IMR-90 (cell line): ENCODE data around the gene BCL6. TPM values are rescaled to one million over a fixed set of nuclear protein-coding genes. Genes with fewer than 3 reads are reported as not detected.

ENCODE experiments used
- ATAC-seq: fragments of 200-7000 bp; cut with Tn5 transposase; 2 replicates; pipeline ENCODE4 v1.9.1; 2020; ENCODE audit warnings: low read depth, mild to moderate bottlenecking, moderate library complexity
- BruUV-seq: library from RNA; stranded (reverse); fragments of 400-500 nt; replicated peaks from 2 replicates; lab custom pipeline; 2021; lab: Mats Ljungman, UMichigan
- CTCF ChIA-PET: fragments of 300-600 bp; formaldehyde crosslinking; extraction: SDS; loops from one replicate; lab custom pipeline; 2021; ENCODE audit warnings: antibody characterized with exemption; lab: Yijun Ruan, JAX
- POLR2A ChIA-PET: fragments of 300-600 bp; sonication (Branson Sonifier 250); formaldehyde crosslinking; loops from one replicate; lab custom pipeline; 2022; ENCODE audit warnings: antibody characterized with exemption; ENCODE audit not compliant: unreplicated experiment; lab: Charles Lee
- DNase-seq: peaks from one replicate; pipeline ENCODE4 v3.0.0; 2013
- H2AFZ ChIP-seq: replicated peaks from 2 replicates; pipeline ENCODE3; 2013; ENCODE audit warnings: low read length, mild to moderate bottlenecking; ENCODE audit not compliant: poor library complexity
- H2AK5ac ChIP-seq: 2 replicates; pipeline ENCODE4 v1.6.1; 2013; ENCODE audit warnings: low read depth, low read length, inconsistent platforms
- H2AK9ac ChIP-seq: replicated peaks from 2 replicates; pipeline ENCODE3; 2013; ENCODE audit warnings: mild to moderate bottlenecking, low read depth, low read length, moderate library complexity; ENCODE audit not compliant: poor library complexity
- H2BK120ac ChIP-seq: 2 replicates; pipeline ENCODE4 v1.6.1; 2013; ENCODE audit warnings: low read depth, low read length, inconsistent platforms
- H2BK15ac ChIP-seq: 3 replicates; pipeline ENCODE4 v1.6.1; 2013; ENCODE audit warnings: low read depth, low read length, inconsistent platforms
- H2BK20ac ChIP-seq: 2 replicates; pipeline ENCODE4 v1.6.1; 2013; ENCODE audit warnings: low read depth, mild to moderate bottlenecking, inconsistent platforms, low read length, moderate library complexity
- H2BK5ac ChIP-seq: 2 replicates; pipeline ENCODE4 v1.6.1; 2013; ENCODE audit warnings: mild to moderate bottlenecking, low read depth, low read length, inconsistent platforms; ENCODE audit not compliant: poor library complexity, severe bottlenecking
- H3K14ac ChIP-seq: replicated peaks from 2 replicates; pipeline ENCODE4 v1.6.1; 2013; ENCODE audit warnings: low read depth, low read length, inconsistent platforms
- H3K18ac ChIP-seq: 2 replicates; pipeline ENCODE4 v1.6.1; 2013; ENCODE audit warnings: low read depth, low read length, control low read depth
- H3K23ac ChIP-seq: 2 replicates; pipeline ENCODE4 v1.6.1; 2013; ENCODE audit warnings: low read depth, low read length, inconsistent platforms
- H3K27ac ChIP-seq: 2 replicates; pipeline ENCODE4 v1.5.1; 2013; ENCODE audit warnings: mild to moderate bottlenecking, control low read depth, low read length; ENCODE audit not compliant: insufficient read depth
- H3K27me3 ChIP-seq: 2 replicates; pipeline ENCODE4 v1.6.1; 2013; ENCODE audit warnings: low read length; ENCODE audit not compliant: control insufficient read depth, insufficient read depth
- H3K36me3 ChIP-seq: 2 replicates; pipeline ENCODE4 v1.6.1; 2013; ENCODE audit warnings: low read length, mixed read lengths; ENCODE audit not compliant: control insufficient read depth, insufficient read depth
- H3K4ac ChIP-seq: 2 replicates; pipeline ENCODE4 v1.6.1; 2013; ENCODE audit warnings: low read depth, low read length, inconsistent platforms
- H3K4me1 ChIP-seq: 2 replicates; pipeline ENCODE4 v1.6.1; 2013; ENCODE audit warnings: low read length, mixed read lengths; ENCODE audit not compliant: control insufficient read depth, insufficient read depth
- H3K4me2 ChIP-seq: 2 replicates; pipeline ENCODE4 v1.6.1; 2013; ENCODE audit warnings: low read depth, mild to moderate bottlenecking, control low read depth, low read length, moderate library complexity
- H3K4me3 ChIP-seq: 2 replicates; pipeline ENCODE4 v1.5.1; 2013; ENCODE audit warnings: low read depth, mild to moderate bottlenecking, control low read depth, low read length, moderate library complexity; ENCODE audit not compliant: insufficient read depth
- H3K56ac ChIP-seq: 2 replicates; pipeline ENCODE4 v1.6.1; 2013; ENCODE audit warnings: low read length, inconsistent platforms; ENCODE audit not compliant: insufficient read depth; ENCODE audit errors: extremely low read depth
- H3K79me1 ChIP-seq, 2 experiments: 2 replicates each; pipeline ENCODE4 v1.6.1; 2013; ENCODE audit warnings: low read length in 2 of 2, inconsistent platforms in 1 of 2, low read depth in 1 of 2
- H3K9ac ChIP-seq: 2 replicates; pipeline ENCODE4 v1.6.1; 2013; ENCODE audit warnings: low read depth, low read length, control low read depth
- H3K9me1 ChIP-seq: 2 replicates; pipeline ENCODE4 v1.6.1; 2013; ENCODE audit warnings: low read length, inconsistent platforms; ENCODE audit not compliant: insufficient read depth
- H3K9me3 ChIP-seq: 2 replicates; pipeline ENCODE4 v1.6.1; 2013; ENCODE audit warnings: low read length; ENCODE audit not compliant: control insufficient read depth, insufficient read depth
- H4K20me1 ChIP-seq: 2 replicates; pipeline ENCODE4 v1.6.1; 2013; ENCODE audit warnings: low read length, inconsistent platforms; ENCODE audit not compliant: insufficient read depth
- H4K5ac ChIP-seq: 2 replicates; pipeline ENCODE4 v1.6.1; 2013; ENCODE audit warnings: mild to moderate bottlenecking, low read depth, low read length, control low read depth
- H4K8ac ChIP-seq, 2 experiments: 2 replicates each; pipeline ENCODE4 v1.6.1; 2013; ENCODE audit warnings: low read depth in 2 of 2, low read length in 2 of 2, control low read depth in 1 of 2, inconsistent platforms in 1 of 2
- H4K91ac ChIP-seq: 2 replicates; pipeline ENCODE4 v1.6.1; 2013; ENCODE audit warnings: low read depth, low read length, inconsistent platforms; ENCODE audit not compliant: insufficient read depth
- BHLHE40 ChIP-seq: fragments of 150-350 bp; IDR thresholded peaks from 2 replicates; pipeline ENCODE4 v1.6.1; 2016; ENCODE audit warnings: mild to moderate bottlenecking, low read depth, low read length
- MXI1 ChIP-seq: IDR thresholded peaks from 2 replicates; pipeline ENCODE4 v1.6.1; 2012; ENCODE audit warnings: low read depth, mild to moderate bottlenecking, low read length, moderate library complexity, borderline replicate concordance
- NFE2L2 ChIP-seq: fragments of 150-350 bp; IDR thresholded peaks from 2 replicates; pipeline ENCODE4 v1.6.1; 2016; ENCODE audit warnings: low read depth, mild to moderate bottlenecking, low read length
- POLR2A ChIP-seq: IDR thresholded peaks from 2 replicates; pipeline ENCODE4 v1.6.1; 2012; ENCODE audit warnings: mild to moderate bottlenecking, low read depth, low read length
- RAD21 ChIP-seq: IDR thresholded peaks from 2 replicates; pipeline ENCODE4 v1.6.1; 2012; ENCODE audit warnings: low read length, improper control_type of control experiment
- RCOR1 ChIP-seq: IDR thresholded peaks from 2 replicates; pipeline ENCODE4 v1.6.1; 2012; ENCODE audit warnings: mild to moderate bottlenecking, low read length, improper control_type of control experiment; ENCODE audit not compliant: insufficient replicate concordance
- SMC3 ChIP-seq: fragments of 150-350 bp; IDR thresholded peaks from 2 replicates; pipeline ENCODE4 v1.6.1; 2016; ENCODE audit warnings: low read depth, mild to moderate bottlenecking, antibody characterized with exemption, low read length, moderate library complexity
- WGBS, 2 experiments: methylation state at CpG; one replicate each; pipeline versions ENCODE4 v1.1.5 to v1.1.7; 2013; ENCODE audit warnings: missing lambda C conversion rate in 2 of 2; ENCODE audit not compliant: insufficient read length in 1 of 2; ENCODE audit errors: extremely low coverage in 2 of 2; 5-methylcytosine and 5-hydroxymethylcytosine counted together
- dilution Hi-C: fragments of 300-500 bp; cut with HindIII; formaldehyde crosslinking; loops from one replicate; pipeline ENCODE4 v1.14.3; 2018; ENCODE audit warnings: low sequenced_read_pairs; ENCODE audit not compliant: unreplicated experiment
- in situ Hi-C: fragments of 300-500 bp; cut with MboI; formaldehyde crosslinking; loops from 3 replicates; pipeline ENCODE4 v1.14.3; 2019; ENCODE audit warnings: low sequenced_read_pairs, inconsistent platforms, mixed read lengths
- intact Hi-C: fragments of 100-400 bp; cut with micrococcal nuclease; formaldehyde crosslinking; loops from 2 replicates; pipeline ENCODE4 v1.10.0; 2022
- polyA plus RNA-seq, 3 experiments: library from polyadenylated mRNA; depleted of rRNA; stranded (reverse); fragments of >200 nt; gene quantifications; 2 replicates each; pipeline ENCODE4 v1.2.3, GENCODE V29; 2012; ENCODE audit warnings: low replicate concordance in 1 of 3
- total RNA-seq: library from RNA; depleted of rRNA; stranded (reverse); fragments of >200 nt; gene quantifications from 2 replicates; pipeline ENCODE4 v1.2.3, GENCODE V29; 2012
- TF ChIP-seq, protein P1 (sequence below): conservative IDR thresholded peaks from 2 replicates; pipeline ENCODE4 v1.5.1; 2012; ENCODE audit warnings: mild to moderate bottlenecking, low read depth, low read length, improper control_type of control experiment
- TF ChIP-seq, protein P2 (sequence below): fragments of 150-350 bp; IDR thresholded peaks from 2 replicates; pipeline ENCODE4 v1.6.1; 2017; ENCODE audit warnings: mild to moderate bottlenecking, antibody characterized with exemption, low read length, low read depth
- TF ChIP-seq, protein P3 (sequence below): fragments of 150-350 bp; IDR thresholded peaks from 2 replicates; pipeline ENCODE4 v1.6.1; 2016; ENCODE audit warnings: low read depth, mild to moderate bottlenecking, low read length, moderate library complexity, borderline replicate concordance

Gene BCL6
- total and polyA plus RNA-seq, 2 of the 4 experiments (the other 2 are of a cell fraction): 19.7 to 22.6 TPM

DNA sequence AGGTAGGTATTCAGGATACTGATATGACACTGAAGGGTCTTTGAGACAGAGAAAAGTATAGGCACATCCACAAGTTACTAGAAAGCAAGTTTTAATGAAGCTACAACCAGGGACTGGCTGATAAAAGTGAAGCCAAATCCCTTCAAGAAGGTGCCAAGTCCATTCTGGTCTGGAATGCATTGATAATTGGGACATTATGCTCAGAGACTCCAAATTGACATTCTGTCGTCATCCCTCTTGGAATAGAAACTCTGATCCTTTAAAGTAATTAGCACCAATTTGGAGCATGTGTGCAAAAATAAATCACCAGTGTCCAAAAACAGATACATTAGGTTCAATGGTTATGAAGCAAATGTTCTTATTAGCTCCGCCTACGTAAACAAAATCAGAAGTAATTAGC, 47.3 kb upstream of the BCL6 start:
- H2AFZ ChIP-seq: no peak overlapping the region
- no peak overlapping the region for H2AK5ac ChIP-seq
- no peak overlapping the region for H2BK20ac ChIP-seq
- ChIA-PET POLR2A (no interaction called here), CTCF (no interaction called here)
- no peak overlapping the region for H4K8ac ChIP-seq
- H3K36me3 ChIP-seq: no peaks in the 10 kb centered on the region
- no peaks in the 10 kb centered on the region for H3K9me3 ChIP-seq
- no peak overlapping the region for H3K27ac ChIP-seq
- no peak for TF ChIP-seq MXI1
- TF ChIP-seq BHLHE40: no peak
- TF ChIP-seq, protein P1, sequence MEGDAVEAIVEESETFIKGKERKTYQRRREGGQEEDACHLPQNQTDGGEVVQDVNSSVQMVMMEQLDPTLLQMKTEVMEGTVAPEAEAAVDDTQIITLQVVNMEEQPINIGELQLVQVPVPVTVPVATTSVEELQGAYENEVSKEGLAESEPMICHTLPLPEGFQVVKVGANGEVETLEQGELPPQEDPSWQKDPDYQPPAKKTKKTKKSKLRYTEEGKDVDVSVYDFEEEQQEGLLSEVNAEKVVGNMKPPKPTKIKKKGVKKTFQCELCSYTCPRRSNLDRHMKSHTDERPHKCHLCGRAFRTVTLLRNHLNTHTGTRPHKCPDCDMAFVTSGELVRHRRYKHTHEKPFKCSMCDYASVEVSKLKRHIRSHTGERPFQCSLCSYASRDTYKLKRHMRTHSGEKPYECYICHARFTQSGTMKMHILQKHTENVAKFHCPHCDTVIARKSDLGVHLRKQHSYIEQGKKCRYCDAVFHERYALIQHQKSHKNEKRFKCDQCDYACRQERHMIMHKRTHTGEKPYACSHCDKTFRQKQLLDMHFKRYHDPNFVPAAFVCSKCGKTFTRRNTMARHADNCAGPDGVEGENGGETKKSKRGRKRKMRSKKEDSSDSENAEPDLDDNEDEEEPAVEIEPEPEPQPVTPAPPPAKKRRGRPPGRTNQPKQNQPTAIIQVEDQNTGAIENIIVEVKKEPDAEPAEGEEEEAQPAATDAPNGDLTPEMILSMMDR: no peak
- TF ChIP-seq RAD21: no peak
- TF ChIP-seq, protein P2, sequence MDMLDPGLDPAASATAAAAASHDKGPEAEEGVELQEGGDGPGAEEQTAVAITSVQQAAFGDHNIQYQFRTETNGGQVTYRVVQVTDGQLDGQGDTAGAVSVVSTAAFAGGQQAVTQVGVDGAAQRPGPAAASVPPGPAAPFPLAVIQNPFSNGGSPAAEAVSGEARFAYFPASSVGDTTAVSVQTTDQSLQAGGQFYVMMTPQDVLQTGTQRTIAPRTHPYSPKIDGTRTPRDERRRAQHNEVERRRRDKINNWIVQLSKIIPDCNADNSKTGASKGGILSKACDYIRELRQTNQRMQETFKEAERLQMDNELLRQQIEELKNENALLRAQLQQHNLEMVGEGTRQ: no peak
- TF ChIP-seq SMC3: no peak
- TF ChIP-seq RCOR1: no peak
- no peak for TF ChIP-seq POLR2A
- no peak for TF ChIP-seq NFE2L2
- TF ChIP-seq, protein P3, sequence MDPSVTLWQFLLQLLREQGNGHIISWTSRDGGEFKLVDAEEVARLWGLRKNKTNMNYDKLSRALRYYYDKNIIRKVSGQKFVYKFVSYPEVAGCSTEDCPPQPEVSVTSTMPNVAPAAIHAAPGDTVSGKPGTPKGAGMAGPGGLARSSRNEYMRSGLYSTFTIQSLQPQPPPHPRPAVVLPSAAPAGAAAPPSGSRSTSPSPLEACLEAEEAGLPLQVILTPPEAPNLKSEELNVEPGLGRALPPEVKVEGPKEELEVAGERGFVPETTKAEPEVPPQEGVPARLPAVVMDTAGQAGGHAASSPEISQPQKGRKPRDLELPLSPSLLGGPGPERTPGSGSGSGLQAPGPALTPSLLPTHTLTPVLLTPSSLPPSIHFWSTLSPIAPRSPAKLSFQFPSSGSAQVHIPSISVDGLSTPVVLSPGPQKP: no peak
- H3K56ac ChIP-seq: no peak overlapping the region
- no peaks in the 10 kb centered on the region for H3K4me1 ChIP-seq
- peaks cover 41% of the 10 kb centered on the region for H3K27me3 ChIP-seq
- DNase-seq: no peak
- no peak overlapping the region for H2BK15ac ChIP-seq
- no TSS peak for BruUV-seq
- H2BK120ac ChIP-seq: no peak overlapping the region
- H4K91ac ChIP-seq: no peak overlapping the region
- H3K9ac ChIP-seq: no peak overlapping the region
- H4K20me1 ChIP-seq: no peaks in the 10 kb centered on the region
- H3K4me3 ChIP-seq: no peak overlapping the region
- no peaks in the 10 kb centered on the region for H3K9me1 ChIP-seq
- intact Hi-C loops (no loop called here), dilution Hi-C loops (no loop called here), in situ Hi-C loops (no loop called here)
- no peak overlapping the region for H3K23ac ChIP-seq
- WGBS, 2 experiments: no CpG with 5 or more reads among the region's 3 CpGs
- H4K5ac ChIP-seq: no peak overlapping the region
- ATAC-seq: no peak
- no peak overlapping the region for H3K14ac ChIP-seq
- no peak overlapping the region for H3K4me2 ChIP-seq
- H3K18ac ChIP-seq: no peak overlapping the region
- no peak overlapping the region for H2BK5ac ChIP-seq
- no peaks in the 10 kb centered on the region for H3K79me1 ChIP-seq
- H2AK9ac ChIP-seq: no peak overlapping the region
- H3K4ac ChIP-seq: no peak overlapping the region
